Neural cell (in vitro differentiated cells): Measurements from ENCODE around the gene HIVEP3.

Source experiments
- EP300 ChIP-seq: fragments of 450-650 bp; conservative IDR thresholded peaks from 2 replicates; pipeline ENCODE4 v1.6.1; 2014; ENCODE audit warnings: antibody characterized with exemption, mild to moderate bottlenecking, moderate library complexity; ENCODE audit not compliant: poor library complexity, severe bottlenecking
- EZH2 ChIP-seq: fragments of 200-600, 300-800 bp; shearing (Covaris generic), sonication (generic); IDR thresholded peaks from 2 replicates; pipeline ENCODE4 v1.6.1; 2014; ENCODE audit warnings: antibody characterized with exemption, low read length, borderline replicate concordance, mild to moderate bottlenecking; ENCODE audit not compliant: insufficient read depth, poor library complexity, severe bottlenecking
- TF ChIP-seq, protein P1 (sequence below): fragments of 450-650 bp; IDR thresholded peaks from 2 replicates; pipeline ENCODE4 v1.5.1; 2014; ENCODE audit warnings: antibody characterized with exemption, mild to moderate bottlenecking, moderate library complexity; ENCODE audit not compliant: poor library complexity, severe bottlenecking
- TF ChIP-seq, protein P2 (sequence below): IDR thresholded peaks from 2 replicates; pipeline ENCODE4 v1.6.1; 2012; ENCODE audit warnings: borderline replicate concordance

DNA sequence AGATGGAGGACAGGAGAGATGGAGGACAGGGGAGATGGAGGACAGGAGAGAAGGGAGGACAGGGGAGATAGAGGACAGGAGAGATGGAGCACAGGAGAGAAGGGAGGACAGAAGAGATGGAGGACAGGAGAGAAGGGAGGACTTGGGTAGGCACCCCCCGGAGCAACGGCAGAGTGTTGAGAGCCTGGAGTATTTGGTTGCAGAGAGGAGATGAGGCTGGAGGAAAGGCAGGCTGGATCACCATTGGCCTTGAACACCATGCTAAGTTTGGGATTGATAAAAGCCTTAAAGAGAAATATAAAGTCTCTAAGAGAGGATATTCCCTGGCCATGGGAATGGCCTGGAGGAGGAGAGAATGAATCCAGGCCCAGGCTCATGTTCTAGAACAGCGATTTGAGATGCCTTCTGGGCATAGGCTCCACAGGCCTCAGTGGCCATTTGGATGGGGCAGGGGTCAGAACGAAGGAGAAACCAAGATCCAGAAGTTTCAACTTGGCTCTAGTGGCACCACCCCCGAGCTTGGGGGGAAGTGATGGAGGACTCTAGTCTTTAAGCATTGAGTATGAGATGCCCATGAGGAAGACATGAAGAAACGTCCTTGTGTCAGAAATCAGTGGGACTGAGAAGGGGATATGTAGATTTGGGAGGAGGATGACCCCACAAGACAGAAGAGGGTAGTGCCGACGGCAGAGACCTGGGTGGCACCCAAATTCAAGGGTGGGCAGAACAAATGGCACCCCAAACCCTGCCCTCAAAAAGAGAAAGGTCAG, 386.3 kb downstream of the HIVEP3 start:
- TF ChIP-seq EZH2 (no peak), EP300 (no peak)
- TF ChIP-seq, protein P1, sequence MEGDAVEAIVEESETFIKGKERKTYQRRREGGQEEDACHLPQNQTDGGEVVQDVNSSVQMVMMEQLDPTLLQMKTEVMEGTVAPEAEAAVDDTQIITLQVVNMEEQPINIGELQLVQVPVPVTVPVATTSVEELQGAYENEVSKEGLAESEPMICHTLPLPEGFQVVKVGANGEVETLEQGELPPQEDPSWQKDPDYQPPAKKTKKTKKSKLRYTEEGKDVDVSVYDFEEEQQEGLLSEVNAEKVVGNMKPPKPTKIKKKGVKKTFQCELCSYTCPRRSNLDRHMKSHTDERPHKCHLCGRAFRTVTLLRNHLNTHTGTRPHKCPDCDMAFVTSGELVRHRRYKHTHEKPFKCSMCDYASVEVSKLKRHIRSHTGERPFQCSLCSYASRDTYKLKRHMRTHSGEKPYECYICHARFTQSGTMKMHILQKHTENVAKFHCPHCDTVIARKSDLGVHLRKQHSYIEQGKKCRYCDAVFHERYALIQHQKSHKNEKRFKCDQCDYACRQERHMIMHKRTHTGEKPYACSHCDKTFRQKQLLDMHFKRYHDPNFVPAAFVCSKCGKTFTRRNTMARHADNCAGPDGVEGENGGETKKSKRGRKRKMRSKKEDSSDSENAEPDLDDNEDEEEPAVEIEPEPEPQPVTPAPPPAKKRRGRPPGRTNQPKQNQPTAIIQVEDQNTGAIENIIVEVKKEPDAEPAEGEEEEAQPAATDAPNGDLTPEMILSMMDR: no peak
- TF ChIP-seq, protein P2, sequence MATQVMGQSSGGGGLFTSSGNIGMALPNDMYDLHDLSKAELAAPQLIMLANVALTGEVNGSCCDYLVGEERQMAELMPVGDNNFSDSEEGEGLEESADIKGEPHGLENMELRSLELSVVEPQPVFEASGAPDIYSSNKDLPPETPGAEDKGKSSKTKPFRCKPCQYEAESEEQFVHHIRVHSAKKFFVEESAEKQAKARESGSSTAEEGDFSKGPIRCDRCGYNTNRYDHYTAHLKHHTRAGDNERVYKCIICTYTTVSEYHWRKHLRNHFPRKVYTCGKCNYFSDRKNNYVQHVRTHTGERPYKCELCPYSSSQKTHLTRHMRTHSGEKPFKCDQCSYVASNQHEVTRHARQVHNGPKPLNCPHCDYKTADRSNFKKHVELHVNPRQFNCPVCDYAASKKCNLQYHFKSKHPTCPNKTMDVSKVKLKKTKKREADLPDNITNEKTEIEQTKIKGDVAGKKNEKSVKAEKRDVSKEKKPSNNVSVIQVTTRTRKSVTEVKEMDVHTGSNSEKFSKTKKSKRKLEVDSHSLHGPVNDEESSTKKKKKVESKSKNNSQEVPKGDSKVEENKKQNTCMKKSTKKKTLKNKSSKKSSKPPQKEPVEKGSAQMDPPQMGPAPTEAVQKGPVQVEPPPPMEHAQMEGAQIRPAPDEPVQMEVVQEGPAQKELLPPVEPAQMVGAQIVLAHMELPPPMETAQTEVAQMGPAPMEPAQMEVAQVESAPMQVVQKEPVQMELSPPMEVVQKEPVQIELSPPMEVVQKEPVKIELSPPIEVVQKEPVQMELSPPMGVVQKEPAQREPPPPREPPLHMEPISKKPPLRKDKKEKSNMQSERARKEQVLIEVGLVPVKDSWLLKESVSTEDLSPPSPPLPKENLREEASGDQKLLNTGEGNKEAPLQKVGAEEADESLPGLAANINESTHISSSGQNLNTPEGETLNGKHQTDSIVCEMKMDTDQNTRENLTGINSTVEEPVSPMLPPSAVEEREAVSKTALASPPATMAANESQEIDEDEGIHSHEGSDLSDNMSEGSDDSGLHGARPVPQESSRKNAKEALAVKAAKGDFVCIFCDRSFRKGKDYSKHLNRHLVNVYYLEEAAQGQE: no peak
